Neural progenitor cell (in vitro differentiated cells): ENCODE data around the gene LRRN3. TPM values are rescaled to one million over a fixed set of nuclear protein-coding genes. Genes with fewer than 3 reads are reported as not detected.

ENCODE experiments used
- DNase-seq: peaks from one replicate; pipeline ENCODE4 v3.0.0-alpha.2; 2016; ENCODE audit warnings: low spot score
- H2AFZ ChIP-seq: fragments of 200-600 bp; sonication (generic); replicated peaks from 2 replicates; pipeline ENCODE4 v1.6.1; 2016; ENCODE audit warnings: antibody characterized with exemption
- H3F3A ChIP-seq: fragments of 200-600 bp; sonication (generic); 2 replicates; pipeline ENCODE4 v1.6.1; 2016; ENCODE audit warnings: antibody characterized with exemption, low read depth
- H3K27ac ChIP-seq: fragments of 200-600 bp; sonication (generic); 2 replicates; pipeline ENCODE4 v1.5.1; 2016; ENCODE audit warnings: mild to moderate bottlenecking
- H3K27me3 ChIP-seq: fragments of 200-600 bp; sonication (generic); 2 replicates; pipeline ENCODE4 v1.6.1; 2016; ENCODE audit warnings: mild to moderate bottlenecking, moderate library complexity
- H3K36me3 ChIP-seq: fragments of 200-600 bp; sonication (generic); 2 replicates; pipeline ENCODE4 v1.5.1; 2016
- H3K4me1 ChIP-seq: fragments of 200-600 bp; sonication (generic); 2 replicates; pipeline ENCODE4 v1.6.1; 2016; ENCODE audit warnings: mixed run types
- H3K4me2 ChIP-seq: fragments of 200-600 bp; sonication (generic); 2 replicates; pipeline ENCODE4 v1.6.1; 2016
- H3K4me3 ChIP-seq: fragments of 200-600 bp; sonication (generic); 2 replicates; pipeline ENCODE4 v1.5.1; 2016
- H3K79me2 ChIP-seq: fragments of 200-600 bp; sonication (generic); 2 replicates; pipeline ENCODE4 v1.6.1; 2016; ENCODE audit warnings: low read depth
- H3K9ac ChIP-seq: fragments of 200-600 bp; sonication (generic); 2 replicates; pipeline ENCODE4 v1.6.1; 2016
- H3K9me3 ChIP-seq: fragments of 200-600 bp; sonication (generic); 2 replicates; pipeline ENCODE4 v1.5.1; 2016; ENCODE audit warnings: low read depth
- H4K20me1 ChIP-seq: fragments of 200-600 bp; sonication (generic); 2 replicates; pipeline ENCODE4 v1.6.1; 2016; ENCODE audit warnings: low read depth
- H3K27ac Mint-ChIP-seq: 3 replicates; pipeline ENCODE4 v1.8.0; 2021; ENCODE audit warnings: mixed read lengths
- H3K27me3 Mint-ChIP-seq: 2 replicates; pipeline ENCODE4 v1.8.0; 2022; ENCODE audit warnings: low read depth, mild to moderate bottlenecking, inconsistent platforms, moderate library complexity, mixed read lengths; ENCODE audit not compliant: insufficient read depth
- H3K36me3 Mint-ChIP-seq: 3 replicates; pipeline ENCODE4 v1.8.0; 2021; ENCODE audit warnings: mixed read lengths
- H3K4me1 Mint-ChIP-seq: 3 replicates; pipeline ENCODE4 v1.8.0; 2021; ENCODE audit warnings: mixed read lengths
- H3K4me3 Mint-ChIP-seq: 3 replicates; pipeline ENCODE4 v1.8.0; 2021; ENCODE audit warnings: mild to moderate bottlenecking, moderate library complexity, mixed read lengths
- H3K9me3 Mint-ChIP-seq: 3 replicates; pipeline ENCODE4 v1.8.0; 2020; ENCODE audit warnings: mixed read lengths
- EZH2 ChIP-seq: fragments of 200-600 bp; sonication (generic); IDR thresholded peaks from 2 replicates; pipeline ENCODE4 v1.6.1; 2017; ENCODE audit warnings: antibody characterized with exemption, mild to moderate bottlenecking, moderate library complexity
- EZH2phosphoT487 ChIP-seq: fragments of 200-600 bp; sonication (generic); IDR thresholded peaks from 2 replicates; pipeline ENCODE4 v1.6.1; 2017; ENCODE audit warnings: antibody characterized with exemption
- total RNA-seq: library from RNA; depleted of rRNA; stranded (reverse); fragments of >200 nt; gene quantifications from 2 replicates; pipeline ENCODE4 v1.2.3, GENCODE V29; 2015; ENCODE audit warnings: low replicate concordance
- TF ChIP-seq, protein P1 (sequence below): fragments of 200-600 bp; sonication (generic); IDR thresholded peaks from 2 replicates; pipeline ENCODE4 v1.5.1; 2017; ENCODE audit warnings: antibody characterized with exemption, mild to moderate bottlenecking

The LRRN3 gene
- total RNA-seq, 1 donor from 2014 or later = 2.4 TPM

DNA sequence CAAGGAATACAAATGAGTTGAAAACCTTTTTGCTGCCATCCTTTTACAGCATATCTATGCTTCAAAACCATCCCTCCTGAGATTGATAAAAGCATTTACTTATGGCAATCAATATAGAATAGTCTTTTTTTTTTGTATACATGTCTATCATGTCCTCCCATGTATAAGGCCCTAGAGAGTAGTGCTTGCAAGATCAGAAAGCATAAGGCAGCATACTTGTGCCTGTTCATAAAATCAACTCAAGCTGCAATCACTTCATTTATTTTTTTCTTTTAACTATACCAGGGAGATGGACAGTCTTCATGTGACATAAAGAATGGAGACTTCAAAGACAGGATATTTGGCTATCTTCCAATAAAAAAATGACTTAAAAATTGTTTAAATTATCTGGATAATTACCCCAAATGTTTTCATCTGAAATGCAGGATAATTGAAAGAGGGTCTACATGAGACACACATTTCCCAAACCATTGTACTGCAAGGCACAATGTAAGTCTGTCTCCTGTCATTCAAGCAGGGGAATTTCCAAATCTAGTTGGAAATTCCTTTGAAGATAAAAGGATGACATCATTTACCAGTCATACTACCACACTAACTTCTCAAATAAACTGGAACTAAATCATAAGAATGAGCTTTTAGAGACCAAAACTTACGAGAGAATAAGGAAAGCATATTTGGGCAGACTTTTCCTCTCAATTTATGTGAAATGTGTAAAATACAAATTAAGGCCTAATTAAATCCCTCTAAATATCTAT is 22.5 kb downstream of the LRRN3 start:
- Histone ChIP-seq H3K4me1 (no peaks in the 10 kb centered on the region), H3K9me3 (no peaks in the 10 kb centered on the region), H3K36me3 (no peaks in the 10 kb centered on the region), H4K20me1 (no peaks in the 10 kb centered on the region), H3K9ac (no peak overlapping the region), H3K4me2 (no peak overlapping the region), H3K79me2 (no peaks in the 10 kb centered on the region), H3K27ac (no peak overlapping the region), H2AFZ (no peak overlapping the region), H3F3A (no peaks in the 10 kb centered on the region), H3K4me3 (no peak overlapping the region), H3K27me3 (no peaks in the 10 kb centered on the region)
- H3K9me3 Mint-ChIP-seq = no peaks in the 10 kb centered on the region
- no peaks in the 10 kb centered on the region for H3K27me3 Mint-ChIP-seq
- no peak overlapping the region for H3K27ac Mint-ChIP-seq
- no peak for TF ChIP-seq EZH2
- TF ChIP-seq, protein P1, sequence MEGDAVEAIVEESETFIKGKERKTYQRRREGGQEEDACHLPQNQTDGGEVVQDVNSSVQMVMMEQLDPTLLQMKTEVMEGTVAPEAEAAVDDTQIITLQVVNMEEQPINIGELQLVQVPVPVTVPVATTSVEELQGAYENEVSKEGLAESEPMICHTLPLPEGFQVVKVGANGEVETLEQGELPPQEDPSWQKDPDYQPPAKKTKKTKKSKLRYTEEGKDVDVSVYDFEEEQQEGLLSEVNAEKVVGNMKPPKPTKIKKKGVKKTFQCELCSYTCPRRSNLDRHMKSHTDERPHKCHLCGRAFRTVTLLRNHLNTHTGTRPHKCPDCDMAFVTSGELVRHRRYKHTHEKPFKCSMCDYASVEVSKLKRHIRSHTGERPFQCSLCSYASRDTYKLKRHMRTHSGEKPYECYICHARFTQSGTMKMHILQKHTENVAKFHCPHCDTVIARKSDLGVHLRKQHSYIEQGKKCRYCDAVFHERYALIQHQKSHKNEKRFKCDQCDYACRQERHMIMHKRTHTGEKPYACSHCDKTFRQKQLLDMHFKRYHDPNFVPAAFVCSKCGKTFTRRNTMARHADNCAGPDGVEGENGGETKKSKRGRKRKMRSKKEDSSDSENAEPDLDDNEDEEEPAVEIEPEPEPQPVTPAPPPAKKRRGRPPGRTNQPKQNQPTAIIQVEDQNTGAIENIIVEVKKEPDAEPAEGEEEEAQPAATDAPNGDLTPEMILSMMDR = no peak
- TF ChIP-seq EZH2phosphoT487 = no peak
- no peak overlapping the region for H3K4me3 Mint-ChIP-seq
- H3K4me1 Mint-ChIP-seq = peaks cover 2% of the 10 kb centered on the region
- no peak for DNase-seq
- H3K36me3 Mint-ChIP-seq = peaks cover 1% of the 10 kb centered on the region

DNA sequence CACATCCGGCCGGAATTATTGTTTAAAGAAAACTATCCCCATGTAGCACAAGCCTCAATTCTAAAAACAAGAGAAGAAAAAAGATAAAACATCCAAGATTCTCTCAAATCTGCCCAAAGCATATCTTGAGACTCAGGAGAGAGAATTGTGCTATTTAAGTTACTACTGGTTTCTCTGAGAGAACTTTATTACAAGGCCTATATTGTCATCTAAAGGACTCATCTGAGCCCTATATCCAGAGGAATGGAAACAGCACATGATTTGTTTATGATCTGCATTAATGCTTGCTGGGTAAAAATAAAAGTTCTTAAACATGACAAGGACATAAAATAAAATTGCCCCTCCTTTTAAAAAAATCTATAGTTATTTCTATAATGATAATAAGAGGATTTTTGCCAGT is 25.0 kb downstream of the LRRN3 start:
- Mint-ChIP-seq H3K27ac (no peak overlapping the region), H3K36me3 (peaks cover 2% of the 10 kb centered on the region), H3K27me3 (peaks cover 4% of the 10 kb centered on the region), H3K4me1 (peaks cover 2% of the 10 kb centered on the region), H3K9me3 (no peaks in the 10 kb centered on the region), H3K4me3 (no peak overlapping the region)
- no peak overlapping the region for H3K9ac ChIP-seq
- H3K4me3 ChIP-seq = no peak overlapping the region
- no peak overlapping the region for H2AFZ ChIP-seq
- no peak overlapping the region for H3K27ac ChIP-seq
- no peaks in the 10 kb centered on the region for H3K27me3 ChIP-seq
- H3K9me3 ChIP-seq = no peaks in the 10 kb centered on the region
- no peak overlapping the region for H3K4me2 ChIP-seq
- H3F3A ChIP-seq = no peaks in the 10 kb centered on the region
- no peaks in the 10 kb centered on the region for H3K79me2 ChIP-seq
- H3K4me1 ChIP-seq = no peaks in the 10 kb centered on the region
- DNase-seq = no peak
- TF ChIP-seq EZH2phosphoT487 (no peak), EZH2 (no peak)
- TF ChIP-seq, protein P1 = no peak
- no peaks in the 10 kb centered on the region for H3K36me3 ChIP-seq
- H4K20me1 ChIP-seq = no peaks in the 10 kb centered on the region

DNA sequence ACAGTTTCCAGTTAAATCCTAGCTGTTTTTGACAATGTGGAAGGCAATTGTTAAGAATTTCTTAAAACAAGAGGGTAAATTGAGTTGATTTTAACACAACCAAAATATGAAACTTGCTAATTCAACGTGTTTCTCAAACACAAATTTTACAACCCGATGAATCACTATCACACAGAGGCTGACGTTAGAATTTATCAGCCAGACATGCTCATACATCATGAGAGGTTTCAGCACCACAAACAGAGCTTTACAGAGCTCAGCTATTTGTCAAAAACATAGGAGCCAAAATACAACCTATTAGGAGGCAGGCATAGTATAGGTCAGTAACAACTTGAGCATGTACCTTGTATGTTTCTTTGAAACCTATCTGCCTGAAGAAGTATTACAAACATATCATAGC is 36.1 kb downstream of the LRRN3 start:
- Histone ChIP-seq H2AFZ (no peak overlapping the region), H3K9me3 (no peaks in the 10 kb centered on the region), H3K9ac (no peak overlapping the region), H3K36me3 (no peaks in the 10 kb centered on the region), H3K27me3 (no peaks in the 10 kb centered on the region), H3K4me2 (no peak overlapping the region), H3K27ac (no peak overlapping the region), H4K20me1 (no peaks in the 10 kb centered on the region), H3K4me1 (no peaks in the 10 kb centered on the region), H3K79me2 (no peaks in the 10 kb centered on the region), H3K4me3 (no peak overlapping the region), H3F3A (no peaks in the 10 kb centered on the region)
- Mint-ChIP-seq H3K27ac (no peak overlapping the region), H3K9me3 (no peaks in the 10 kb centered on the region), H3K4me3 (no peak overlapping the region), H3K4me1 (peaks cover 3% of the 10 kb centered on the region), H3K27me3 (no peaks in the 10 kb centered on the region), H3K36me3 (peaks cover 8% of the 10 kb centered on the region)
- no peak for TF ChIP-seq EZH2phosphoT487
- TF ChIP-seq EZH2 = no peak
- TF ChIP-seq, protein P1 = no peak
- no peak for DNase-seq
